Upper lobe of left lung (tissue), 6 donors: Measurements from ENCODE around the gene PRKCA. TPM values are rescaled to one million over a fixed set of nuclear protein-coding genes. Genes with fewer than 3 reads are reported as not detected.
A peak's percentile ranks its signal among the peaks of the same experiment; 100 is the strongest.

Experiments
- ATAC-seq, 2 donors: fragments of 200-7000 bp; cut with Tn5 transposase; one replicate each; pipeline ENCODE4 v1.9.1; 2022; ENCODE audit warnings: mild to moderate bottlenecking in 2 of 2, moderate library complexity in 2 of 2; ENCODE audit not compliant: low FRiP score in 2 of 2
- DNase-seq, 2 donors: peaks; one replicate each; pipeline ENCODE4 v3.0.0-alpha.2; 2019 to 2020
- H3K27ac ChIP-seq, 4 donors: fragments of 200-600 bp; sonication (generic); one replicate each; pipeline ENCODE4 v1.5.1; 2016 to 2019
- H3K27me3 ChIP-seq, 4 donors: fragments of 200-600 bp; sonication (generic); one replicate each; pipeline ENCODE4 v1.5.1; 2017 to 2019
- H3K36me3 ChIP-seq, 4 donors: fragments of 200-600 bp; sonication (generic); one replicate each; pipeline ENCODE4 v1.5.1; 2016 to 2019
- H3K4me1 ChIP-seq, 4 donors: fragments of 200-600 bp; sonication (generic); one replicate each; pipeline ENCODE4 v1.5.1; 2018 to 2019
- H3K4me3 ChIP-seq, 4 donors: fragments of 200-600 bp; sonication (generic); one replicate each; pipeline ENCODE4 v1.5.1; 2017 to 2019; ENCODE audit warnings: mild to moderate bottlenecking in 2 of 4, moderate library complexity in 1 of 4
- H3K9me3 ChIP-seq, 4 donors: fragments of 200-600 bp; sonication (generic); one replicate each; pipeline ENCODE4 v1.5.1; 2018 to 2019
- CTCF ChIP-seq, 6 experiments: fragments of 450-650 bp in 4 of 6; fragments of 200-600 bp in 2 of 6; sonication (generic) in 2 of 6; IDR thresholded peaks; one replicate each; pipeline ENCODE4 v1.5.1; 2016 to 2019; ENCODE audit warnings: antibody characterized with exemption in 6 of 6
- EP300 ChIP-seq, 4 donors: sonication (generic); formaldehyde crosslinking; IDR thresholded peaks; one replicate each; pipeline ENCODE4 v1.5.1; 2017; ENCODE audit warnings: antibody characterized with exemption in 4 of 4, control low read depth in 2 of 4
- POLR2A ChIP-seq, 4 donors: fragments of 450-650 bp; IDR thresholded peaks; one replicate each; pipeline ENCODE4 v1.5.1; 2016 to 2017; ENCODE audit warnings: antibody characterized with exemption in 4 of 4, mild to moderate bottlenecking in 2 of 4
- POLR2AphosphoS5 ChIP-seq, 2 donors: sonication (generic); formaldehyde crosslinking; IDR thresholded peaks; one replicate each; pipeline ENCODE4 v1.5.1; 2017; ENCODE audit warnings: antibody characterized with exemption in 2 of 2
- WGBS, 2 donors: methylation state at CpG; one replicate each; pipeline ENCODE4 v1.1.5; 2017 to 2018; 5-methylcytosine and 5-hydroxymethylcytosine counted together
- total RNA-seq, 6 donors: library from RNA; depleted of rRNA in 4 of 6; stranded (reverse); fragments of >200 nt in 4 of 6; gene quantifications; one replicate each; pipeline versions ENCODE4 v1.1.0 to v1.2.1, GENCODE V29; 2016 to 2021
- donor health status: DM: no; HTN: no; CAD: no; lungs with moderate emphysema.
- donor health status: DM: no; HTN: yes; CAD: no; lungs with severe emphysema.

Gene PRKCA
- total RNA-seq, 6 donors from 2014 or later: 10.9 to 29.3 (median 18.0) TPM

GRCh38 chr17:66467766-66468165, 165.4 kb downstream of the PRKCA start:
- Histone ChIP-seq H3K4me3 (no peak overlapping the region), H3K36me3 (no peaks in the 10 kb centered on the region), H3K27me3 (no peaks in the 10 kb centered on the region), H3K9me3 (no peaks in the 10 kb centered on the region), H3K4me1 (peaks cover 47 to 52% (median 49%) of the 10 kb centered on the region in 4 donors), H3K27ac (peak overlapping the region in 1 of 4 donors; percentile 43)
- DNase-seq: no peak
- TF ChIP-seq POLR2AphosphoS5 (IDR thresholded peaks at IDR 0.05) (no peak), CTCF (IDR thresholded peaks at IDR 0.05) (no peak), POLR2A (IDR thresholded peaks at IDR 0.05) (no peak), EP300 (IDR thresholded peaks at IDR 0.05) (no peak)
- ATAC-seq: no peak
- WGBS, 2 donors: 82 to 83% methylated on average over 6 of the region's 6 CpGs

GRCh38 chr17:66468241-66469087, 166.1 kb downstream of the PRKCA start:
- Histone ChIP-seq H3K27ac (peak overlapping the region; percentile 9 to 59 (median 48)), H3K4me1 (peaks cover 41 to 45% (median 43%) of the 10 kb centered on the region in 4 donors), H3K36me3 (no peaks in the 10 kb centered on the region), H3K4me3 (no peak overlapping the region), H3K27me3 (no peaks in the 10 kb centered on the region), H3K9me3 (no peaks in the 10 kb centered on the region)
- 35 to 43% methylated on average over 5 of the region's 5 CpGs for WGBS, 2 donors
- ATAC-seq (peak; percentile 32 to 80), DNase-seq (peak in 1 of 2 donors; percentile 45)
- peak in 1 of 2 donors; percentile 12 for TF ChIP-seq POLR2AphosphoS5 (IDR thresholded peaks at IDR 0.05)
- TF ChIP-seq EP300 (IDR thresholded peaks at IDR 0.05): no peak
- TF ChIP-seq CTCF (IDR thresholded peaks at IDR 0.05): no peak

- TF ChIP-seq POLR2A (IDR thresholded peaks at IDR 0.05) (no peak), CTCF (IDR thresholded peaks at IDR 0.05) (no peak), EP300 (IDR thresholded peaks at IDR 0.05) (no peak), POLR2AphosphoS5 (IDR thresholded peaks at IDR 0.05) (no peak)
- Histone ChIP-seq H3K27me3 (no peaks in the 10 kb centered on the region), H3K9me3 (no peaks in the 10 kb centered on the region), H3K36me3 (no peaks in the 10 kb centered on the region), H3K4me3 (no peak overlapping the region), H3K27ac (peak overlapping the region; percentile 9 to 59 (median 48)), H3K4me1 (peaks cover 41 to 44% (median 43%) of the 10 kb centered on the region in 4 donors)
- DNase-seq (no peak), ATAC-seq (no peak)
- 13 to 22% methylated on average over 3 of the region's 3 CpGs for WGBS, 2 donors
Measured at GRCh38 chr17:66469088-66469442, 166.7 kb downstream of the PRKCA start.

- H3K9me3 ChIP-seq: no peaks in the 10 kb centered on the region
- DNase-seq: no peak
- no peaks in the 10 kb centered on the region for H3K27me3 ChIP-seq
- H3K27ac ChIP-seq: peak overlapping the region in 1 of 4 donors; percentile 59
- 61 to 64% methylated on average over 1 of the region's 1 CpG for WGBS, 2 donors
- H3K36me3 ChIP-seq: no peaks in the 10 kb centered on the region
- no peak overlapping the region for H3K4me3 ChIP-seq
- H3K4me1 ChIP-seq: peaks cover 41 to 44% (median 43%) of the 10 kb centered on the region in 4 donors
- TF ChIP-seq POLR2A (IDR thresholded peaks at IDR 0.05) (no peak), POLR2AphosphoS5 (IDR thresholded peaks at IDR 0.05) (no peak), EP300 (IDR thresholded peaks at IDR 0.05) (no peak), CTCF (IDR thresholded peaks at IDR 0.05) (no peak)
- no peak for ATAC-seq
Measured at GRCh38 chr17:66469461-66469860, 167.0 kb downstream of the PRKCA start.
